Esophagus (tissue), 2 donors: ENCODE measurements around the gene MUC5B. TPM values are rescaled to one million over a fixed set of nuclear protein-coding genes. Genes with fewer than 3 reads are reported as not detected.

Source experiments
- H3K27ac ChIP-seq, 2 donors: one replicate each; pipeline ENCODE4 v1.5.1; 2013; ENCODE audit warnings: low read depth in 2 of 2, mild to moderate bottlenecking in 2 of 2, inconsistent platforms in 1 of 2, low read length in 1 of 2, moderate library complexity in 1 of 2
- H3K27me3 ChIP-seq, 2 donors: one replicate each; pipeline ENCODE4 v1.6.1; 2013; ENCODE audit warnings: low read length in 2 of 2, control low read depth in 1 of 2, mild to moderate bottlenecking in 1 of 2; ENCODE audit not compliant: insufficient read depth in 2 of 2, control insufficient read depth in 1 of 2
- H3K36me3 ChIP-seq, 2 donors: one replicate each; pipeline ENCODE4 v1.6.1; 2013; ENCODE audit warnings: low read length in 1 of 2; ENCODE audit not compliant: control insufficient read depth in 2 of 2, insufficient read depth in 2 of 2
- H3K4me1 ChIP-seq, 2 donors: one replicate each; pipeline ENCODE4 v1.6.1; 2013; ENCODE audit warnings: low read length in 1 of 2; ENCODE audit not compliant: control insufficient read depth in 2 of 2, insufficient read depth in 2 of 2
- H3K4me3 ChIP-seq, 2 donors: one replicate each; pipeline ENCODE4 v1.5.1; 2013; ENCODE audit warnings: low read length in 2 of 2, mild to moderate bottlenecking in 2 of 2, low read depth in 1 of 2, moderate library complexity in 1 of 2
- H3K9me3 ChIP-seq, 2 donors: one replicate each; pipeline ENCODE4 v1.6.1; 2013; ENCODE audit warnings: mild to moderate bottlenecking in 2 of 2, low read depth in 1 of 2, low read length in 1 of 2, moderate library complexity in 1 of 2; ENCODE audit not compliant: control insufficient read depth in 2 of 2, insufficient read depth in 1 of 2
- WGBS, 2 donors: extraction: QIAGEN DNeasy Blood & Tissue Kit; methylation state at CpG; one replicate each; pipeline ENCODE4 v1.1.7; 2013; 5-methylcytosine and 5-hydroxymethylcytosine counted together
- polyA plus RNA-seq, 2 donors: library from polyadenylated mRNA; stranded (reverse); fragments of 200-250 nt; gene quantifications; one replicate each; pipeline ENCODE4 v1.2.3, GENCODE V29; 2013
- donor health status: healthy with polysubstance abuse.
- donor health status: Bipolar disorder and iron deficiency.

Gene MUC5B
- polyA plus RNA-seq, 2 donors: 0.18 to 0.56 TPM

- WGBS, 2 donors: 94 to 95% methylated on average over 23 of the region's 23 CpGs
- Histone ChIP-seq H3K4me3 (no peak overlapping the region), H3K4me1 (peaks cover 7 to 22% of the 10 kb centered on the region in 2 donors), H3K9me3 (no peaks in the 10 kb centered on the region), H3K27ac (no peak overlapping the region), H3K27me3 (no peaks in the 10 kb centered on the region), H3K36me3 (peaks cover 0 to 49% of the 10 kb centered on the region in 2 donors)
Observed at GRCh38 chr11:1295591-1295990, 72.7 kb downstream of the MUC5B start.

- H3K4me1 ChIP-seq: peaks cover 8 to 25% of the 10 kb centered on the region in 2 donors
- no peaks in the 10 kb centered on the region for H3K27me3 ChIP-seq
- H3K9me3 ChIP-seq: no peaks in the 10 kb centered on the region
- WGBS, 2 donors: 89 to 93% methylated on average over 9 of the region's 9 CpGs
- H3K27ac ChIP-seq: no peak overlapping the region
- H3K36me3 ChIP-seq: peaks cover 0 to 48% of the 10 kb centered on the region in 2 donors
- H3K4me3 ChIP-seq: no peak overlapping the region
Observed at GRCh38 chr11:1296287-1296686, 73.4 kb downstream of the MUC5B start.

GRCh38 chr11:1297011-1297575, 74.2 kb downstream of the MUC5B start:
- H3K36me3 ChIP-seq: peaks cover 0 to 49% of the 10 kb centered on the region in 2 donors

GRCh38 chr11:1297576-1298473, 75.0 kb downstream of the MUC5B start:
- H3K9me3 ChIP-seq: no peaks in the 10 kb centered on the region
- peaks cover 0 to 44% of the 10 kb centered on the region in 2 donors for H3K36me3 ChIP-seq
- H3K4me1 ChIP-seq: peaks cover 18 to 28% of the 10 kb centered on the region in 2 donors
- no peak overlapping the region for H3K4me3 ChIP-seq
- no peaks in the 10 kb centered on the region for H3K27me3 ChIP-seq
- WGBS, 2 donors: 61 to 72% methylated on average over 31 of the region's 31 CpGs
- H3K27ac ChIP-seq: no peak overlapping the region

More at GRCh38 chr11:1297011-1297575, 74.2 kb downstream of the MUC5B start:
- Histone ChIP-seq H3K9me3 (no peaks in the 10 kb centered on the region), H3K4me1 (peaks cover 11 to 27% of the 10 kb centered on the region in 2 donors), H3K27ac (no peak overlapping the region), H3K4me3 (no peak overlapping the region), H3K27me3 (no peaks in the 10 kb centered on the region)
- WGBS, 2 donors: 82 to 90% methylated on average over 25 of the region's 25 CpGs

- Histone ChIP-seq H3K27ac (peak overlapping the region; percentile 87 to 90), H3K36me3 (peaks cover 0 to 39% of the 10 kb centered on the region in 2 donors), H3K4me3 (no peak overlapping the region), H3K27me3 (no peaks in the 10 kb centered on the region), H3K9me3 (no peaks in the 10 kb centered on the region), H3K4me1 (peaks cover 18 to 36% of the 10 kb centered on the region in 2 donors)
- WGBS, 2 donors: 53 to 57% methylated on average over 32 of the region's 32 CpGs
Observed at GRCh38 chr11:1298695-1299492, 76.0 kb downstream of the MUC5B start.

- Histone ChIP-seq H3K4me1 (peaks cover 18 to 41% of the 10 kb centered on the region in 2 donors), H3K9me3 (no peaks in the 10 kb centered on the region), H3K27ac (peak overlapping the region; percentile 70 to 89), H3K27me3 (no peaks in the 10 kb centered on the region), H3K4me3 (no peak overlapping the region), H3K36me3 (peaks cover 0 to 39% of the 10 kb centered on the region in 2 donors)
- 71 to 79% methylated on average over 23 of the region's 23 CpGs for WGBS, 2 donors
Observed at GRCh38 chr11:1299621-1300020, 76.8 kb downstream of the MUC5B start.

- H3K27ac ChIP-seq: peak overlapping the region; percentile 25 to 28
- peaks cover 0 to 35% of the 10 kb centered on the region in 2 donors for H3K36me3 ChIP-seq
- no peaks in the 10 kb centered on the region for H3K9me3 ChIP-seq
- 65 to 73% methylated on average over 7 of the region's 7 CpGs for WGBS, 2 donors
- no peaks in the 10 kb centered on the region for H3K27me3 ChIP-seq
- H3K4me1 ChIP-seq: peaks cover 18 to 41% of the 10 kb centered on the region in 2 donors
- no peak overlapping the region for H3K4me3 ChIP-seq
Observed at GRCh38 chr11:1300121-1300520, 77.3 kb downstream of the MUC5B start.

GRCh38 chr11:1300569-1301187, 77.8 kb downstream of the MUC5B start:
- H3K4me1 ChIP-seq: peaks cover 19 to 43% of the 10 kb centered on the region in 2 donors
- peak overlapping the region in 1 of 2 donors; percentile 25 for H3K27ac ChIP-seq
- 78 to 81% methylated on average over 28 of the region's 28 CpGs for WGBS, 2 donors
- H3K27me3 ChIP-seq: no peaks in the 10 kb centered on the region
- H3K36me3 ChIP-seq: peaks cover 0 to 33% of the 10 kb centered on the region in 2 donors
- no peaks in the 10 kb centered on the region for H3K9me3 ChIP-seq
- H3K4me3 ChIP-seq: no peak overlapping the region
